ENCODE results near the gene GPR156. TPM values are rescaled to one million over a fixed set of nuclear protein-coding genes. Genes with fewer than 3 reads are reported as not detected.

Gene GPR156
- total RNA-seq, 1 experiment from 2014 or later = 2.8 TPM

DNA sequence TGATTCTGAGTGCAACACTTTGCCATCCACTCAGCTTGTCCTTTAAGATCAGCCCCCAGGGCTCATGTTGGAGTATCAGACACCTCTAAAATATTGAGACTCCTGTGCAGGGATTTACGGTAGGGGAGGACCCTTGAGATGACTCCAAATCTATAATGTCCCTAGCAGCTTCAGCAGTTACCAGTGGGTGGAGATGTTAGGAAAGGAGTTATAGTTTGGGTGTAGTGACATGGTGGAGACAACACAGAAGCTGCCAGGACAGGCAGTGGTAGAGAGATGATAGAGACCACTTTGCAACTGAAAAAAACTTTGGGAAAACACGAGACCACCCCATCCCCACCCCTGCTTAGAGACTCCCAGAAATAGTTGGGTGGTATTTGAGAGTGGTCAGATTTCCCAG, 147.5 kb downstream of the GPR156 start:
- no peak overlapping the region for H3K4me2 ChIP-seq
- H3K4me3 ChIP-seq = no peak overlapping the region
- ChIA-PET POLR2A (ENCODE audit: unreplicated experiment) (no interaction called here), CTCF (no interaction called here)
- intact Hi-C loops (cut with micrococcal nuclease; ENCODE audit: unreplicated experiment) = no loop called here
- H3K9me2 ChIP-seq (ENCODE audit: insufficient read depth) = no peaks in the 10 kb centered on the region
- no peaks in the 10 kb centered on the region for H3K79me2 ChIP-seq (ENCODE audit: low read depth)
- 0 out of 2 replicates have a peak, but pooled peaks cover 6% of the 10 kb centered on the region for H3K9me3 ChIP-seq (ENCODE audit: insufficient read depth, low read depth)
- no peak for DNase-seq
- no peaks in the 10 kb centered on the region for H3F3A ChIP-seq (ENCODE audit: insufficient read depth, low read depth)
- no peak overlapping the region for H2AFZ ChIP-seq
- BruUV-seq (replicated peaks) = no TSS peak
- H4K20me1 ChIP-seq (ENCODE audit: insufficient read depth) = no peaks in the 10 kb centered on the region
- TF ChIP-seq, protein P1, sequence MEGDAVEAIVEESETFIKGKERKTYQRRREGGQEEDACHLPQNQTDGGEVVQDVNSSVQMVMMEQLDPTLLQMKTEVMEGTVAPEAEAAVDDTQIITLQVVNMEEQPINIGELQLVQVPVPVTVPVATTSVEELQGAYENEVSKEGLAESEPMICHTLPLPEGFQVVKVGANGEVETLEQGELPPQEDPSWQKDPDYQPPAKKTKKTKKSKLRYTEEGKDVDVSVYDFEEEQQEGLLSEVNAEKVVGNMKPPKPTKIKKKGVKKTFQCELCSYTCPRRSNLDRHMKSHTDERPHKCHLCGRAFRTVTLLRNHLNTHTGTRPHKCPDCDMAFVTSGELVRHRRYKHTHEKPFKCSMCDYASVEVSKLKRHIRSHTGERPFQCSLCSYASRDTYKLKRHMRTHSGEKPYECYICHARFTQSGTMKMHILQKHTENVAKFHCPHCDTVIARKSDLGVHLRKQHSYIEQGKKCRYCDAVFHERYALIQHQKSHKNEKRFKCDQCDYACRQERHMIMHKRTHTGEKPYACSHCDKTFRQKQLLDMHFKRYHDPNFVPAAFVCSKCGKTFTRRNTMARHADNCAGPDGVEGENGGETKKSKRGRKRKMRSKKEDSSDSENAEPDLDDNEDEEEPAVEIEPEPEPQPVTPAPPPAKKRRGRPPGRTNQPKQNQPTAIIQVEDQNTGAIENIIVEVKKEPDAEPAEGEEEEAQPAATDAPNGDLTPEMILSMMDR (conservative IDR thresholded peaks at IDR 0.05) = no peak
- TF ChIP-seq EZH2 (IDR thresholded peaks at IDR 0.05; ENCODE audit: low read depth) = no peak
- H3K27me3 ChIP-seq (ENCODE audit: insufficient read depth, low read depth) = no peaks in the 10 kb centered on the region
- H3K4me1 ChIP-seq (replicated peaks; ENCODE audit: insufficient read depth) = peaks cover 11% of the 10 kb centered on the region; the same call in 1 of the 2 replicates
- no peaks in the 10 kb centered on the region for H3K36me3 ChIP-seq (ENCODE audit: low read depth)
- H3K27ac ChIP-seq = no peak overlapping the region

DNA sequence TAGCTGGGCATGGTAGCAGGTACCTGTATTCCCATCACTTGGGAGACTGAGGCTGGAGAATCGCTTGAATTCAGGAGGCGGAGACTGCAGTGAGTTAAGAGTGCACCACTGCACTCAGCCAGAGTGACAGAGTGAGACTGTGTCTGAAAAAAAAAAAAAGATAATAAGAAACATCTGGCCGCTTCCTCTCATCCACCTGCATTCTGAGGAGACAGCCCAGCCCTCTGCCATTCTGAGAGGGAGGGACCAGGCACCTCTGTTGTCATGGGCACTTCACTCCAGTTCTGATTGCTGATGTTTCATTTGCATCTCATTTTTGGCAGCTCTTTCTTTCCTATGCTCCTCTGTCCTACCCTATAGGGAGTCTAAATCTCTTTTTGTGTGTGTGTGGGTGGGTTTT, 154.4 kb downstream of the GPR156 start:
- no peak for DNase-seq
- Histone ChIP-seq H3K4me2 (no peak overlapping the region), H3K9me2 (ENCODE audit: insufficient read depth) (no peaks in the 10 kb centered on the region), H4K20me1 (ENCODE audit: insufficient read depth) (no peaks in the 10 kb centered on the region), H3K4me3 (no peak overlapping the region), H2AFZ (no peak overlapping the region), H3K27ac (no peak overlapping the region), H3K27me3 (ENCODE audit: insufficient read depth, low read depth) (no peaks in the 10 kb centered on the region), H3F3A (ENCODE audit: insufficient read depth, low read depth) (no peaks in the 10 kb centered on the region), H3K9me3 (ENCODE audit: insufficient read depth, low read depth) (0 out of 2 replicates have a peak, but pooled peaks cover 6% of the 10 kb centered on the region), H3K36me3 (ENCODE audit: low read depth) (no peaks in the 10 kb centered on the region), H3K4me1 (replicated peaks; ENCODE audit: insufficient read depth) (peaks cover 6% of the 10 kb centered on the region; the same call in 1 of the 2 replicates), H3K79me2 (ENCODE audit: low read depth) (no peaks in the 10 kb centered on the region)
- no TSS peak for BruUV-seq (replicated peaks)
- CTCF ChIA-PET = no interaction called here
- POLR2A ChIA-PET (ENCODE audit: unreplicated experiment) = no interaction called here
- TF ChIP-seq, protein P1 (conservative IDR thresholded peaks at IDR 0.05) = no peak
- TF ChIP-seq EZH2 (IDR thresholded peaks at IDR 0.05; ENCODE audit: low read depth) = no peak
- intact Hi-C loops (cut with micrococcal nuclease; ENCODE audit: unreplicated experiment) = no loop called here

DNA sequence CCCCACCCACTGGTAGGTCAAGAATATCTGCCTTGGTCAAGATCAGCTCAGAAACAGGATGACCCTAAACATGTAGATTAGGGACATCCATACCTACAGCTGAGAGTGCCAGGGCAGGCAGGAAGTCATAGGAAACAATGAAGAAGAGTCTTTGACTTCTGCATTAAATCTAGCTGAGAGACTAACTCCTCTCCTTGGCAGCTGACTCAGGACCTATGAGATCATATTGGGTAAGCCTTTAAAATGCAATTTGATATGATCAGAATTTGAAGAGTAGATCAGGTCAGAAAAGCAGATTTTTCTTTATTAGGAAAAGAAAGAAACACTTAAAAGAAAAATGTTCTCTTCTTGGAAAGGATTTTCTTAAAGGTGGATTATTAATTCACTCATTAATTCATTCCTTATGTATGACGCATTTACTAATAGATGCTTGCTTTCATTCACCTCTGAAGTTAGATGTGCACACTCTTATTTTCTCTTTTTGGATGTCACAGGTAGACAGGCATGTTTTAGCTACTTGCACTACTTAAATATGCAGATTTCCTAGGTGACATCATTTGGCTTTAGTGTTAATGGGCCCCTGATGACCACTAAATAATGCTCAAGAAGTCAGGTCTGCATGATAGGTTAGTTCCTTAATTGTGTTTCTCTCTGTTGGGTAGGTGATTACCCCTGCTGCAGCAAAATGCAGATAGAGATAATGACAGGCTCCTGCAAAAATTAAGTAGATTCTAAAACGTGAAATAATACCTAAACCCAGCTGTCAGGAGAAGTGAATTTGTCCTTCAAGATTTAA, 155.1 kb downstream of the GPR156 start:
- Histone ChIP-seq H3K9me2 (ENCODE audit: insufficient read depth) (no peaks in the 10 kb centered on the region), H3K4me3 (no peak overlapping the region), H3K4me1 (replicated peaks; ENCODE audit: insufficient read depth) (no peaks in the 10 kb centered on the region), H3F3A (ENCODE audit: insufficient read depth, low read depth) (no peaks in the 10 kb centered on the region), H3K4me2 (no peak overlapping the region), H3K79me2 (ENCODE audit: low read depth) (no peaks in the 10 kb centered on the region), H3K9me3 (ENCODE audit: insufficient read depth, low read depth) (0 out of 2 replicates have a peak, but pooled peaks cover 1% of the 10 kb centered on the region), H2AFZ (no peak overlapping the region), H4K20me1 (ENCODE audit: insufficient read depth) (no peaks in the 10 kb centered on the region), H3K27ac (no peak overlapping the region), H3K36me3 (ENCODE audit: low read depth) (no peaks in the 10 kb centered on the region), H3K27me3 (ENCODE audit: insufficient read depth, low read depth) (no peaks in the 10 kb centered on the region)
- intact Hi-C loops (cut with micrococcal nuclease; ENCODE audit: unreplicated experiment) = no loop called here
- no peak for DNase-seq
- no TSS peak for BruUV-seq (replicated peaks)
- ChIA-PET CTCF (no interaction called here), POLR2A (ENCODE audit: unreplicated experiment) (no interaction called here)
- TF ChIP-seq, protein P1 (conservative IDR thresholded peaks at IDR 0.05) = no peak
- no peak for TF ChIP-seq EZH2 (IDR thresholded peaks at IDR 0.05; ENCODE audit: low read depth)

All from PC-9 (cell line).